Spleen (tissue), 7 donors: ENCODE data around the gene ARPC5.

Source experiments
- POLR2A ChIP-seq, 3 donors: fragments of 450-650 bp; IDR thresholded peaks; one replicate each; pipeline ENCODE4 v1.5.1; 2017; ENCODE audit warnings: antibody characterized with exemption in 3 of 3, mild to moderate bottlenecking in 1 of 3
- POLR2AphosphoS5 ChIP-seq, 3 donors: sonication (generic); formaldehyde crosslinking; IDR thresholded peaks; one replicate each; pipeline ENCODE4 v1.5.1; 2017; ENCODE audit warnings: antibody characterized with exemption in 3 of 3
- TF ChIP-seq, protein P1 (sequence below), 11 experiments: fragments of 200-600 bp in 7 of 11; fragments of 450-650 bp in 4 of 11; sonication (generic) in 4 of 11; IDR thresholded peaks in 8 of 11; conservative IDR thresholded peaks in 3 of 11; 1 replicate in 7 of 11; 2 replicates in 4 of 11; pipeline versions ENCODE4 v1.4.0 to v1.8.0; 2016 to 2021; ENCODE audit warnings: antibody characterized with exemption in 11 of 11, inconsistent platforms in 4 of 11, mild to moderate bottlenecking in 1 of 11
- donor health status: DM: no; HTN: no; CAD: no; lungs with moderate emphysema.
- donor health status: DM: no; HTN: no; CAD: no.
- donor health status: DM: no; HTN: no; CAD: no.

DNA sequence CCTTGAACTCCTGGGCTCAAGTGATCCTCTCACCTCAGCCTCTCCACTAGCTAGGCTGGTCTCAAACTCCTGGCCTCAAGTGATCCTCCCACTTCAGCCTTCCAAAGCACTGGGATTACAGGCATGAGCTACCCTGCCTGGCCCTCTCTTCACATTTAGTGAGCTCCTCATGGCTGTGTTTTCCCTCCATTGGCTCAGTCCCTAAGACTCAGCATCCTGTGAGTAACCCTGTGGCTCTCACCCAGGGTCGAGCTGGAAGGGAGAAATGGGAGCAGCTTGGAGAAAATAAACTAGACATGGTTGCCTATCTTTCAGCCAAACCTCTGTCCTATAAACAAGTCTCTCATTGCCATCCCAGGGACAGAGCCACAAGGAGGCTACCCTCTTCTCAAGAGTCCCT, 62.9 kb downstream of the ARPC5 start:
- TF ChIP-seq POLR2AphosphoS5 (IDR thresholded peaks at IDR 0.05) (no peak), POLR2A (IDR thresholded peaks at IDR 0.05) (no peak)
- TF ChIP-seq, protein P1, sequence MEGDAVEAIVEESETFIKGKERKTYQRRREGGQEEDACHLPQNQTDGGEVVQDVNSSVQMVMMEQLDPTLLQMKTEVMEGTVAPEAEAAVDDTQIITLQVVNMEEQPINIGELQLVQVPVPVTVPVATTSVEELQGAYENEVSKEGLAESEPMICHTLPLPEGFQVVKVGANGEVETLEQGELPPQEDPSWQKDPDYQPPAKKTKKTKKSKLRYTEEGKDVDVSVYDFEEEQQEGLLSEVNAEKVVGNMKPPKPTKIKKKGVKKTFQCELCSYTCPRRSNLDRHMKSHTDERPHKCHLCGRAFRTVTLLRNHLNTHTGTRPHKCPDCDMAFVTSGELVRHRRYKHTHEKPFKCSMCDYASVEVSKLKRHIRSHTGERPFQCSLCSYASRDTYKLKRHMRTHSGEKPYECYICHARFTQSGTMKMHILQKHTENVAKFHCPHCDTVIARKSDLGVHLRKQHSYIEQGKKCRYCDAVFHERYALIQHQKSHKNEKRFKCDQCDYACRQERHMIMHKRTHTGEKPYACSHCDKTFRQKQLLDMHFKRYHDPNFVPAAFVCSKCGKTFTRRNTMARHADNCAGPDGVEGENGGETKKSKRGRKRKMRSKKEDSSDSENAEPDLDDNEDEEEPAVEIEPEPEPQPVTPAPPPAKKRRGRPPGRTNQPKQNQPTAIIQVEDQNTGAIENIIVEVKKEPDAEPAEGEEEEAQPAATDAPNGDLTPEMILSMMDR (IDR thresholded peaks at IDR 0.05 in 8 of 11, conservative IDR thresholded peaks at IDR 0.05 in 3 of 11): no peak
